ENCODE results near the gene ZCCHC7. TPM values are rescaled to one million over a fixed set of nuclear protein-coding genes. Genes with fewer than 3 reads are reported as not detected.

ZCCHC7 gene
- total and polyA plus RNA-seq, 9 of the 15 experiments (the other 6 are each of a cell fraction or from before 2014, with no cell fraction given) = 34.1 to 68.9 (median 48.8) TPM

GRCh38 chr9:37239921-37240320 is 119.5 kb downstream of the ZCCHC7 start:
- intact Hi-C loops (cut with micrococcal nuclease) (no loop called here), in situ Hi-C loops (cut with MboI) (no loop called here)
- H3K9ac ChIP-seq (ENCODE audit: insufficient read depth in 1 of 2, low read depth in 2 of 2, low read length in 2 of 2) = no peak overlapping the region
- no peak overlapping the region for H2AFZ ChIP-seq (ENCODE audit: low read depth, low read length)
- CTCF ChIA-PET (ENCODE audit: low intra/inter-chr PET ratio) = no interaction called here
- no peaks in the 10 kb centered on the region for H3K27me3 ChIP-seq (ENCODE audit: control insufficient read depth in 2 of 2, insufficient read depth in 2 of 2, low read length in 2 of 2)
- no peak for TF ChIP-seq REST (IDR thresholded peaks at IDR 0.05; ENCODE audit: borderline replicate concordance)
- no peak for TF ChIP-seq REST (CRISPR knock-in tag; IDR thresholded peaks at IDR 0.05; ENCODE audit: low read depth)
- TF ChIP-seq ZNF644 (tag; IDR thresholded peaks at IDR 0.05; ENCODE audit: low read depth) = 0 out of 2 replicates have a peak, but pooled peaks have one; percentile 36
- FAIRE-seq (no peak), DNase-seq (ENCODE audit: extremely low read depth in 1 of 4, low spot score in 3 of 4) (no peak), ATAC-seq (no peak)
- WGBS (ENCODE audit: insufficient coverage, low coverage, missing lambda C conversion rate) = 77% methylated on average over 2 of the region's 2 CpGs
- no peaks in the 10 kb centered on the region for H3K9me1 ChIP-seq (ENCODE audit: control insufficient read depth, insufficient read depth, low read length)
- H4K20me1 ChIP-seq (replicated peaks; ENCODE audit: control insufficient read depth, insufficient read depth, low read length) = no peaks in the 10 kb centered on the region
- POLR2A ChIA-PET = interaction anchor here (1.0 kb wide), 2 partner anchors 9 to 10 kb away, joined by 3 read pairs; no protein-coding TSS in a partner anchor
- peaks cover 0 to 12% of the 10 kb centered on the region in 2 experiments; a peak in 2 of 5 replicates for H3K4me1 ChIP-seq (replicated peaks in 1 of 2; ENCODE audit: control insufficient read depth in 2 of 2, insufficient read depth in 2 of 2, low read length in 2 of 2)
- no TSS peak for BruUV-seq (replicated peaks)
- H3K9me3 ChIP-seq (replicated peaks; ENCODE audit: control insufficient read depth, insufficient read depth, low read depth, low read length) = no peaks in the 10 kb centered on the region
- peaks cover 13% of the 10 kb centered on the region; the same call in 2 of the 3 replicates for H3K36me3 ChIP-seq (ENCODE audit: control insufficient read depth, insufficient read depth, low read length)
- H3K79me2 ChIP-seq (ENCODE audit: control insufficient read depth, insufficient read depth, low read length) = peaks cover 89% of the 10 kb centered on the region
- no peak overlapping the region for H3K4me2 ChIP-seq (ENCODE audit: insufficient read depth, low read length)
- peak overlapping the region; percentile 64; the same call in 1 of the 3 replicates for H3K27ac ChIP-seq (ENCODE audit: extremely low read depth, low read depth, low read length)
- no peak overlapping the region for H3K4me3 ChIP-seq
